ENCODE data around the gene SLC7A5.
"Not testable (repeated sequence)": the region's sequence is repeated elsewhere in the genome, so short reads cannot be mapped to it uniquely, and the experiment has no call there.

SLC7A5 gene

GRCh38 chr16:87832137-87832527 is 37.2 kb downstream of the SLC7A5 start:
- no peak for DNase-seq

DNA sequence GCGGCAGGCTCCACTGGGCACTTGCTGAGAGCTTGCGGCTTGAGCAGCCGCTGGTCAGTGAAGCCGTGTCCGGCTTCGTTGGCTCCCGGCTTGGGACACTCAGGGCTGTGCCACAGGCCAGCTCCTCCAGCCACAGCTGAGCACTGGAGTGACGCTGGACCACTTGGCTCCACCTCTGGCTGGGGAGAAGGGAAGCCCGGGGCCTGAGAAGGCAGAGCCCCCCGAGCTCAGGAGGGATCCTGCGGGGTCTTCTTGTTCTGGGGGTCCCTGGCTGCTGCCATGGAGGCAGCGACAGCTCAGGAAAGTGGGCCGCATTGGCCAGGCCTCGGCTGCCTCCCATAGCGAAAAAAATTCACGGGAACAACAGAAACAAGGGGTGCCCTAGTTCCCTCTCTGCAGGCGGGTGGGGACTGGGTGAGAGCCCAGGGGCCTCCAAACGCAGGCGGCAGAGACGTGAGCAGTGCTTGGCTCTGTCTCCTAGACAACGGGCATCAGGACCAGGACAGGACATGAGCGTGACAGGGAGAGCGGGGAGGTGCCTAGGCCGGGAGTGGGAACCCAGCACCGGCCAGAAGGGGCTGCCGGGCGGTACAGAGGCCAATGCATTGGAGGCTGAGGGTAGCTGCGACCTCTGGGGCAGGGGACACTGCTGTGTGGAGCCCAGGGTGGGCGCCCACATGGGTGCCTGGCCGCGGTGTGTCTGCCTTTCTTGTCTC is 37.7 kb downstream of the SLC7A5 start:
- DNase-seq = no peak

GRCh38 chr16:87830673-87831420 is 38.5 kb downstream of the SLC7A5 start:
- no peak for DNase-seq

- DNase-seq = no peak
These were observed 39.2 kb downstream of the SLC7A5 start for GRCh38 chr16:87829988-87830672.

DNA sequence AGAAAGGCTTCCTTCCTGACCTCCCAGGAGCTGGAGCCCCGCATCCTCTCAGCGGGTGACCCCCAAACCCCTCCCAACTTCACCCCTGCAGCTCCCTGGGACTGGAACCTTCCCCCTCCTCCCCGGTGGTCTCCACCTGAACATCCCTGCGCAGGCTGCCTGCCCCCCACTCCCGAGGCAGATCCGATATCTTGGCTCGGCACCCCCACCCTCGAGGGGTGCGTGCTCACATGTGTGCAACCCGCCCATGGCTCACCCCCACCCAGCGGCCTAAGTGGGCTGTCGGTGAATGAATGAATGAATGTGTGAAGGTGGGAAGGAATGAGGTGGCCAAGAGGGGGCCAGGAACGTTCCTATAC is 39.7 kb downstream of the SLC7A5 start:
- no peak for DNase-seq

- DNase-seq = no peak
These were observed 40.2 kb downstream of the SLC7A5 start for GRCh38 chr16:87828907-87829621.

GRCh38 chr16:87828071-87828906 is 41.0 kb downstream of the SLC7A5 start:
- no peak for DNase-seq

- not testable (repeated sequence) for DNase-seq
These were observed 41.8 kb downstream of the SLC7A5 start for GRCh38 chr16:87827588-87827915.

DNA sequence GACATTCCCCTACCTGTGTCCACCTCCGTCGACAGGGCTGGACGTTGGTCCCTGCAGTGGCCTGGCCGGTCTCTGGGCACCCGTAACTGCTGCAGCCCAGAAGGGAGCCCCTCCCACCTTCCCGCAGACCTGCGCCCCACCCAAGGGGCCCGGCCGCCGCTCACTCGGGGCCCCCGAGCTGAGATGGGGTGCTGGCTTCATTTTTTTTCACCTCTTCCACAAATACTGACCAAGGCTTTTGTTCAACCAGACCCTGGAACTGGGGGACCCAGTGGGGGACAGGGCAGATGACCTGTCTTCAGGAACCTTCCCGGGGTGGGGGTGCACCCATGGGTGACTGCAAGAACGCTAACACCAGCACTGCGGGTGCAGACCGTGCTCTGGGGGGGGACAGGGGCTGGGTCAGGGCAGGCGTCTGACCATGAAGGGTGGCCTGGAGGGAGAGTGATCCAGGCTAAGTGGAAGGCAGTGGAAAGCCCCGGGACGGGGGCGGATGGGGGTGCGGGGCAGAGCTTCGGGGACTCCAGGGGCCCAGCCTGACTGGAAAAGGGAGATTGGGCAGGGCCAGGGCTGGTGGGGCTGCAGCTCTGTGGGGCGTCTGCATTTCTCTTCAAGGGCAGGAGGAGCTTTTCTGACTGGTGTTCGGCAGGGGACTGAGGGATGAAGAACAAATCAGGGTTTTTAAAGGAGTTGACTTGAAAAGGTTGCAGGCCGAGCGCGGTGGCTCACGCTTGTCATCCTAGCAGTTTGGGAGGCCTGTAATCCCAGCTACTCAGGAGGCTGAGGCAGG is 42.3 kb downstream of the SLC7A5 start:
- no peak for DNase-seq

GRCh38 chr16:87826407-87826797 is 42.9 kb downstream of the SLC7A5 start:
- not testable (repeated sequence) for DNase-seq

DNA sequence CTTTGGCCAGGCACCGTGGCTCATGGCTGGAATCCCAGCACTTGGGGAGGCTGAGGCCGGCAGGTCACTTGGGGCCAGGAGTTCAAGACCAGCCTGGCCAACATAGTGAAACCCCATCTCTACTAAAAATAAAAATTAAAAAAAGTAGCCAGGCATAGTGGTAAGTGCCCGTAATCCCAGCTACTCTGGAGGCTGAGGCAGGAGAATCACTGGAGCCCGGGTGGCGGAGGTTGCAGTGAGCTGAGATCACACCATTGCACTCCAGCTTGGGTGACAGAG is 43.5 kb downstream of the SLC7A5 start:
- not testable (repeated sequence) for DNase-seq

- DNase-seq = no peak
These were observed 44.1 kb downstream of the SLC7A5 start for GRCh38 chr16:87824991-87825841.

- no peak for DNase-seq
These were observed 45.0 kb downstream of the SLC7A5 start for GRCh38 chr16:87824016-87824990.

- no peak for DNase-seq
These were observed 46.0 kb downstream of the SLC7A5 start for GRCh38 chr16:87823181-87823929.

DNA sequence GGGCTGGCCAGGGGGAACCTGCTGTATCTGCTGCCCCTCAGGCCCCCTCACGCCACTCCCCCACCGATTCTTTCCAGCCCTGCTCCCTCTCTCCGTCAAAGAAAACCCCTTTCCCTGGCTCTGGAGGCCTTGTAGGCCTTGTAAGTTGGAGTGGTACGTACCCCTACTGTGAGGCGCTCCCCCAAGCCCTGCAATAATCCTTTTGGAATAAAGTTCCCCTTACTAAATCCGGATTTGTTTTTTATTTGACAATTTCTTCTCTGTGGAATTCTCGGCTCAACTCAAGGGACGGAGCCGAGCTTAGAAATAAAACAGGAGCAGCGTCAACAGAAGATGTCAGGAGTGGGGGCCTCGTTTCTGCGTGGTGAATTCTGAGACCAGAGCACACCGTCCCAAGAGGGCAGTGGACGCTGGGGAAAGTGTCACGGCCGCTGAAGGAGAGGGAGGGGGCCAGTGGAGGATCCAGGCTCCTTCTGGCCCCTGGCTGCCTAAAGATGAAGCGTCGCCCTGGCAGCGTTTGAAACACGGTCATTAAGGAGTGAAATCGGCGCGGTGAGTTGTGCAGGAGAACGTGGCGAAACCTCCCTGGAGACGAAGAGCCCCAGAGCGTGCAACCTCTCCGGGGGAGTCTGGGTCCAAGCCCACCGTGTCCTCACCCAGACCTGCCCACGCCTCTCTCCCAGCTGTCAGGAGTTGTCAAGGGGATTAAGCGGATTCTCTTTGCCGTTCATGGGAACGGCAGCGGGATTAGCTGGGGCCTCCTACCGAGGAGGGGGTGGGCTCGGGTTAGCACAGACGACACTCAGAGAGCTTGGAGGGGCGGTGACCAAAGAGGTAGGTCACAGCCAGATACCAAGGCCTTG is 47.0 kb downstream of the SLC7A5 start:
- DNase-seq = no peak

DNA sequence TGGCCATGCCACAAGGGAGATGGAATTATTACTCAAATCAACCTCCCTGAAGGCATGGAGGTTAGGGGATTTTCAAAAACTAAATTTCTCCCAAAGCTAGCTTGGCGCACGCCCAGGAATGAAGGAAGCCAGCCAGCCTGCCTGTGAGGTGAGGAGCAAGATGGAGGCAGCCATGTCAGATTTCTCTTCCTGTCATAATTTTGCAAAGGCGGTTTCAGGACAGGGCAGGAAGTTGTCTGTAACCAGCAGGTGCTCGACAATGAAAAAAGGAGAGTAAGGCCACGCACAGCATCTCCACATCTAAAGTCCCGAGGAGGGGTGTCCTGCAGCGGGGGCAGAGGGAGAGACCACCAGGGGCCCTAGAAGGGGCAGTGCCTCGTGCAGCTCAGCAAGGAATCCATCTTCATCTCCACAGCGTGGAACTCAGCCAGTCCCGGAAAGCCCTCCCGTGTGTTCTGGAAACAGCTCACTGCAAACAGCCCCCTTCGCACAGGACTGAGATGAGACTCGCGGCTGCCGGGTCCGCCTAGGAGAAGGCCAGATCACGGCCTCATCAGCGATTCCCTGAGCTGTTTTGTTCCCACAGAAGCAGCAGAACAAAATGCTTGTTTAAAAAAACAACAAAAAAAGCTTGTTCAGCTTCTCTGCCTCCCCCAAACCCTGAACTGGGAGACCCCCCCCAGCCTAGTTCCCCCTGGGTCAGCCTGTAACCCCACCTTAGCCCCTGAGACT is 47.8 kb downstream of the SLC7A5 start:
- no peak for DNase-seq

DNA sequence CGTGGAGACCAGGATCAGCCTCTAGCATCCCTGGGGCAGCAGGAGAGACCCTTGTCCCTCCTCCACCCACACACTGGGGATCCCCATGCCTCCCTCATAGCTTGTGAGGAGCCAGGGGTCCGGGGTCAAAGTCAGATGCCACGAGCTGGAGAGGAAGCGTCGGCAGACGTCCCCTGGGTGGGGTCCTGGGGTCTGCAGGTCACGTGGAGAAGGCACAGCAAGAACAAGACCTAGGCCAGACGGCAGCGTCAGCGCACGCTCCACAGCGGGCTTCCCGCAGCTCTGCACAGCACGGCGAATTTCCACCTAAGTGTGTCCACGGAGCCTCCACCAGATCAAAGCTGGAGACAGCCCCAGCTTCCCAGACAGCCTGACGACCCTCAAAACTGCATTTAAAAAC is 49.3 kb downstream of the SLC7A5 start:
- no peak for DNase-seq
